Measurements from ENCODE around the gene CHAF1B. TPM values are rescaled to one million over a fixed set of nuclear protein-coding genes. Genes with fewer than 3 reads are reported as not detected.

Gene CHAF1B
- total RNA-seq, 1 experiment from 2014 or later, result 16.6 TPM

DNA sequence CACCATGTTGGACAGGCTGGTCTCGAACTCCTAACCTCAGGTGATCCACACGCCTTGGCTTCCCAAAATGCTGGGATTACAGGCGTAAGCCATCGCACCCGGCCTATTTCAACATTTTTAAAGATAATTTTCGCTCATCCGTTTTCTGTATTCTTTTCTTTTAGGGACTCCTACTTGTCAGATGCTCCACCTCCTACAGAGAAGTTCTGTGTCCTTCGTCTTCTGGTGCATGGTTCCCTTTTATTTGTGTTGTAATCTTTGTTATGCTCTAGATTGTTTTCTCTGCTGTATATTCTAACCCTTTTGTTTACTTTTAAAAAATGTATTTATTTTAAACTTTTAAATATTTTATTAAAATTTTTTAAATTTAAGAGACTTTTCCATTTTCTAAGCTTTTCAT is 66.3 kb downstream of the CHAF1B start:
- Histone ChIP-seq H3K4me3 (no peak overlapping the region), H3K36me3 (no peaks in the 10 kb centered on the region), H3K27me3 (replicated peaks) (no peaks in the 10 kb centered on the region), H3K27ac (no peak overlapping the region), H3K4me1 (replicated peaks) (no peaks in the 10 kb centered on the region), H3K9me3 (replicated peaks) (no peaks in the 10 kb centered on the region)
- DNase-seq (ENCODE audit: low read depth in 1 of 2, low spot score in 2 of 2), result no peak

DNA sequence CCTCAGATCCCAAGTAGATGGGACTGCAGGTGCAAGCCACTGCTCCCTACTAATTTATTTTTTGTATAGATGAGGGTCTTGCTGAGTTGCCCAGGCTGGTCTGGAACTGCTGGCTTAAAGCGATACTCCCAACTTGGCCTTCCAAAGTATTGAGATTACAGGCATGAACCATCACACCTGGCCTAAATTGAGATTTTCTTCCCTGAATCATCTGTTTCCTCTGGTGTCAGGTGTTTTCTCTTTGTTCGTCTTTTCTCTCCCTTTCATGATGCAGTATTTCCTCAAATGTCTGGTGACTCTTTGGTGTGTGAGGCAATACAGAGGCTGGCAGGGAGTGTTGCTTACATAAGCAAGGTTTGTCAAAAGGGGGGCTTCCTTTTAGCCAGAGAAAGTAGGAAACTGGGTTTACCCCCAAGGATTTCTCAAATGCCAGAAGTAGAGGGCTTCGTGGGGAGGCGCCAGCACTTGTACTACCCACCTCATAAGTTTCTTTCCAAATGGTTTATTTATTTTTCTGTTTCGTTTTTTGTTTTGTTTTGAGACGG is 67.2 kb downstream of the CHAF1B start:
- H3K27me3 ChIP-seq (replicated peaks), result no peaks in the 10 kb centered on the region
- DNase-seq (ENCODE audit: low read depth in 1 of 2, low spot score in 2 of 2), result no peak
- no peaks in the 10 kb centered on the region for H3K36me3 ChIP-seq
- H3K4me3 ChIP-seq, result no peak overlapping the region
- no peaks in the 10 kb centered on the region for H3K9me3 ChIP-seq (replicated peaks)
- H3K4me1 ChIP-seq (replicated peaks), result no peaks in the 10 kb centered on the region
- H3K27ac ChIP-seq, result no peak overlapping the region

DNA sequence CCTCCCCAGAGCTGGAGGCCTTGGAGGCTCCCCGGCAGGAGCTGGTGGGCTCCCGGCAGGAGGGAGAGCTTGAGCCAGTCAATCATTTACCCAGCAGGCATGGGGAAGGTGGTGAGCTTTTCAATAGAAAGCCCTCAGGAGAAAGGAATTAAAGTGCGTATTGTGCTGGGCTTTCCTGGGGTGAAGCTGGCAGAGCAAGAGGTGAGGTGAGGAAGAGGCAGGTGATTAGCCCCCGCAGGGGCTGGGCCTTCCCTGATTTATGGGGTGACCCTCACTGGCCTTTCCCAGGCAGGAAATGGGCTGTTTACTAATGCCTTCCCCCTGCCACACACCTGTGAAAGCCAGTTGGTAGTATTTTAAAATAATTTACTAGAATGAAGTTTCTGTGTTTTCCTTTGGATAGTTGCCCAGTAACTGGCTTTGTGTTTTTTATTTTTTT is 68.9 kb downstream of the CHAF1B start:
- Histone ChIP-seq H3K4me3 (no peak overlapping the region), H3K27me3 (replicated peaks) (no peaks in the 10 kb centered on the region), H3K4me1 (replicated peaks) (no peaks in the 10 kb centered on the region), H3K27ac (no peak overlapping the region), H3K36me3 (no peaks in the 10 kb centered on the region), H3K9me3 (replicated peaks) (no peaks in the 10 kb centered on the region)
- DNase-seq (ENCODE audit: low read depth in 1 of 2, low spot score in 2 of 2), result no peak

DNA sequence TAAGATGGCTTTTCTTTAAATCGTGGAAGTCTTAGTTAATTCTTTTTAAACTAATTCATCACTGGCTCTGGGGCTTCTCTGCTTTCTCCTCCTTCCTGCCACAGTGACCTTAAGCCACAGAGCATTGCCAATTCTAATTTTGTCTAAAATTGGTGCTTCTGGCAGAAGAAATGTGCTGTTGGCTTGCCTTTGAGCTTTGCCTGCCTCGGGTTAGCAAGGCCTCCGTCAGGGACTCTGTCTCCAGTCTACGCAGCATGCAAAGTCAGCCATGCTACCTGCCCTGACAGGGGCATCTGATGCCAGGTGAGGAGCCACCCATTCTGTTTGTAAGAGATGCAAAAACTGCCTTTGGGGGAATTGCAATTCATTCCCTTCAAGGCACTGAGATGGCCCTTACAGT is 69.5 kb downstream of the CHAF1B start:
- Histone ChIP-seq H3K27ac (no peak overlapping the region), H3K36me3 (no peaks in the 10 kb centered on the region), H3K4me3 (no peak overlapping the region), H3K4me1 (replicated peaks) (no peaks in the 10 kb centered on the region), H3K9me3 (replicated peaks) (no peaks in the 10 kb centered on the region), H3K27me3 (replicated peaks) (no peaks in the 10 kb centered on the region)
- DNase-seq (ENCODE audit: low read depth in 1 of 2, low spot score in 2 of 2), result no peak

DNA sequence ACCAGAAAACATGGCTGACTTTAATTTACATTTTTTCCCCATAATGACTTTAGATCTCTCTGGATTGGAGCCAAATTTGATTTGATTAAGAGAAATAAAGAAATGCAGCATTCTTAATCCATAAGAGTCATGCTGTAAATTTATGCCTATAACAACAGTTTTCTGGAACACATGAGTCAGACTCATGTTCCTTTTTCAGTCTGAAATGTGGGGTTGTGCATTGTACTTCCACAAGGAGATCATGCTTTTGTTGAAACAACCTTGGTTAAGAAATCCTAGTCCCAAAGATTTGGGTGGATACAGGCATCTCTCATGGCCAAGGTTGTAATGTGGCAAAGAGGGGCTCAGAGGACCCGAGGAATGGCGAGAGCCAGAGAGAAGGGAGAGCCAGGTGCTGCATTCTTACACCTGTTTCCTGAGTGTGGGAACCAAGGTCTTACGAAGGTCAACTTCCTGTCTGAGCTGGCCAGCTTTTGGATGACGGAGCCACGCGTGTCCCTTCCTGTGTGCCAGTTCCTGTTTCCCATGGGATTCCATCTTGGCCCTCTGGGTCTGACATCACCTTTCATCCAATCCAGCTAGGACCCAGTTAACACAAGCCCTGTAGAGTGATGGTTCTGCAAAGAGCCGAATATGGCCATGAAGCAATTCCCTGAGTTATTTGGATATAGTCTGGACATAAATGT is 71.7 kb downstream of the CHAF1B start:
- H3K27ac ChIP-seq, result no peak overlapping the region
- H3K9me3 ChIP-seq (replicated peaks), result no peaks in the 10 kb centered on the region
- no peak for DNase-seq (ENCODE audit: low read depth in 1 of 2, low spot score in 2 of 2)
- no peaks in the 10 kb centered on the region for H3K36me3 ChIP-seq
- H3K27me3 ChIP-seq (replicated peaks), result no peaks in the 10 kb centered on the region
- no peak overlapping the region for H3K4me3 ChIP-seq
- H3K4me1 ChIP-seq (replicated peaks), result no peaks in the 10 kb centered on the region

DNA sequence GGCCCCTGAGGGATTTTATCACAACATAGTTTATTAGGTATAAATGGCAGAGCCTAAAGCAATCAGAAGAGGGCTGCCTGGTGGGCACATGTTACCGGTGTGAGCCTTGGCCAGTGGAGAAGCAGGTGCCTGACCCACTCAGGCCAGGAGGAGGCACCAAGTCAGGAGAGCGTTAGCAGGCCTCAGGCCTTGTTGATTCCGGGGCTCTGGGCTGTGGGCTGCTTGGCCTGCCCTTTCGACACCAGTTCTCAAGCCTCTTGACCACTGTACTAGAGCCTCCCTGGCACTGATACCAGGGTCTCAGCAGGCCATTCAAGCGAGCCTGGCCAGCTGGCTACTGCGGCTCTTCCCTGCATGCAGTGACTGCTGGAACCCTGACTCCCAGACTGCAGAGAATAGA is 73.9 kb downstream of the CHAF1B start:
- Histone ChIP-seq H3K27me3 (replicated peaks) (no peaks in the 10 kb centered on the region), H3K9me3 (replicated peaks) (no peaks in the 10 kb centered on the region), H3K36me3 (no peaks in the 10 kb centered on the region), H3K27ac (no peak overlapping the region), H3K4me1 (replicated peaks) (no peaks in the 10 kb centered on the region), H3K4me3 (no peak overlapping the region)
- no peak for DNase-seq (ENCODE audit: low read depth in 1 of 2, low spot score in 2 of 2)

DNA sequence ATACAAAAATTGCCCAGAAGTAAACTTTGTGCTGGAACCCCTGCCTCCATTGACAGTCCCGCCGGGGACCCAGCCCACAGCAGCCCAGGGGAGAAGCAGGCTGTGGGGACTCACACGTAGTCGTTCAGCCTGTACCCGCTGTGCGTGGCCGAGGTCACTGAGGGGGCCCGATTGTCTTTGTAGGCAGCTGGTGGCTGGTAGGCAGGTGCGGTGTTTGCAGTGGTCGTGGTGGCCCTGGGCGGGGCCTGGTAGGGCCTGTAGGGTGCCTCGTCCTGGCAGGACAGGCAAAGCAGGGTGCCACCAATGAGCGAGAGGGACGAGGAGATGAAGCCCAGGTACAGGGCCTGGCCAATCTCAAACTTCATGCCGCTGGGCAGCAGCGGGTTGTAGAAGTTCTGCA is 75.7 kb downstream of the CHAF1B start:
- no peaks in the 10 kb centered on the region for H3K27me3 ChIP-seq (replicated peaks)
- H3K4me1 ChIP-seq (replicated peaks), result no peaks in the 10 kb centered on the region
- H3K4me3 ChIP-seq, result no peak overlapping the region
- H3K9me3 ChIP-seq (replicated peaks), result no peaks in the 10 kb centered on the region
- DNase-seq (ENCODE audit: low read depth in 1 of 2, low spot score in 2 of 2), result no peak
- no peak overlapping the region for H3K27ac ChIP-seq
- H3K36me3 ChIP-seq, result no peaks in the 10 kb centered on the region

DNA sequence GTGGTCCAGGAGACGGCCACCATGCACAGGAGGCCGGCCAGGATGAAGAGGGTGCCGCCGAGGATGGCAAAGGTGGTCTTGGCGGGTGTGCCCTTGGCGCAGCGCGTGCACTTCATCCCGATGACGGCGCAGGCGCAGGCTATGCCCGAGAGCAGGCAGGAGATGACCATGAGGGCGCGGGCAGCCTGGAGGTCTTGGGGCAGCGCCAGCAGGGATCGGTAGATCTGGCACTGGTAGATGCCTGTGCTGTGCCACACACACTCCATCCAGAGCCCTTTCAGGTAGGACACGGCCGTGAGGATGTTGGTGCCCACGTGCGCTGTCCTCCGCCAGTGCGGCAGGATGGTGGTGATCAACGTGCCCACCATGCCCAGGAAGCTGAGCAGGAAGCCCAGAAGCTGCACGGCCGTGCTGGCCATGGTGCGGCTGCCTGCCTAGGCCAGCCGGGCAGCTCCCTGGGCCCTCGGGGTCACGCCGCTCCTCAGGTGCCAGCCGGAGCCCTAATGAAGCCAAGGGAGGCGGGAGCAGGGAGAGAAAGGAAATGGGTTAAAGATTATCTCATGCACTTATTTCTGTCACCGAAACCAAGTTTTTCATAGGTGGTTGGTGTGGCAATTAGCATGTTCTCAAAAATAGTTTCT is 76.2 kb downstream of the CHAF1B start:
- DNase-seq (ENCODE audit: low read depth in 1 of 2, low spot score in 2 of 2), result no peak
- Histone ChIP-seq H3K36me3 (no peaks in the 10 kb centered on the region), H3K27me3 (replicated peaks) (no peaks in the 10 kb centered on the region), H3K9me3 (replicated peaks) (no peaks in the 10 kb centered on the region), H3K27ac (no peak overlapping the region), H3K4me3 (no peak overlapping the region), H3K4me1 (replicated peaks) (no peaks in the 10 kb centered on the region)

DNA sequence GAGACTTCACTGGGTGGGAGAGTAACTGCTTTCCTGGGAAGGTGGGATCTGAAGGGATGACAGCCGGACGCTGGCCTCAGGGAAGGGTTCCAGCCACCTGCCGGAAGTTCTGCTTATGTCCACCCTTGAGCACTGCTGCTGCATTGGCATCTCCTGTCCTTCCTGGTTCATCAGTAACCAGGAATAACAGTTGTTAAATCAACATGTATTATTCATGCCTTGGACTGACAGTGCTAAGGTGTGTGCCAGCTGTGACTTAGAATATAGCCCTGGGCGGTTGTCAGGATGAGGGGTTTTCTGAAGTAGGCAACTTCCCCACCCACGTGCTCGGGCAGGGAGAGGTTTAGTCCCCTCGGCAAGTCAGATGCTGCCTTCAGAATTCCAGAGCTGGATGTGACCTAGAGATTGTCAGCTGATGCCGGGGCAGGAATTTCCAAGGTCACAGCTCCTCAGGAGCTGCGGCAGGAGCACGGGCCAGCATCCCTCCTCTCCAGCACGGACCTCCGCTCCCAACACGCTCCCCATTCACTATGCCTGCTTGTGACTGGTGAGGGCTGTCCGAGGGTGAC is 76.8 kb downstream of the CHAF1B start:
- no peak overlapping the region for H3K27ac ChIP-seq
- no peaks in the 10 kb centered on the region for H3K36me3 ChIP-seq
- H3K4me1 ChIP-seq (replicated peaks), result no peaks in the 10 kb centered on the region
- H3K9me3 ChIP-seq (replicated peaks), result no peaks in the 10 kb centered on the region
- H3K27me3 ChIP-seq (replicated peaks), result no peaks in the 10 kb centered on the region
- H3K4me3 ChIP-seq, result no peak overlapping the region
- DNase-seq (ENCODE audit: low read depth in 1 of 2, low spot score in 2 of 2), result no peak

DNA sequence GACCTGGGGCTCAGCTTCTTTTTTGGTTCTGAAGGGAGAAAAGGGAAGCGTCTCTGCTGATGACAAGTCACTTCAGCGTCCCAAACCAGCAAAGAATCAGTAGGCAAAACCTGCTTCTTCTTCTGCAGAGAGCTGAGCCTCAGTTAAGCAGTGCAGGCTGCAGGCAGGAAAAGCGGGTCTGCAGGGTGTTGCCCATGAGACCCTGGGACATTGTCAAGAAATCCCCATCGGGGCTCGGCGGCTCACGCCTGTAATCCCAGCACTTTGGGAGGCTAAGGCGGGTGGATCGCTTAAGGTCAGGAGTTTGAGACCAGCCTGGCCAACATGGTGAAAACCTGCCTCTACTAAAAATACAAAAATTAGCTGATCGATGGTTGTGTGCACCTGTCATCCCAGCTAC is 78.0 kb downstream of the CHAF1B start:
- Histone ChIP-seq H3K27ac (no peak overlapping the region), H3K4me1 (replicated peaks) (no peaks in the 10 kb centered on the region)

DNA sequence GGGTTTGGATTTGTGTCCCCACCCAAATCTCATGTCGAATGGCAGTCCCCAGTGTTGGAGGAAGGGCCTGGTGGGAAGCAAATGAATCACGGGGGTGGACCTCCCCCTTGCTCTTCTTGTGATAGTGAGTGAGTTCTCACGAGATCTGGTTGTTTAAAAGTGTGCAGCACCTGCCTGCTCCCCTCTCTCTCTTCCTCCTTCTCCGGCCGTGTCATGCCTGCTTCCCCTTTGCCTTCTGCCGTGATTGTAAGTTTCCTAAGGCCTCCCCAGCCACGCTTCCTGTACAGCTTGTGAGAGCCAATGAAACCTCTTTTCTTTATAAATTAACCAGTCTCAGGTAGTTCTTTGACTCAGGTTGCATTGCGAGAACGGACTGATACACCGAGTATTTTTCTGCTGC is 78.8 kb downstream of the CHAF1B start:
- no peak for DNase-seq (ENCODE audit: low read depth in 1 of 2, low spot score in 2 of 2)
- Histone ChIP-seq H3K4me1 (replicated peaks) (no peaks in the 10 kb centered on the region), H3K4me3 (no peak overlapping the region), H3K27me3 (replicated peaks) (no peaks in the 10 kb centered on the region), H3K9me3 (replicated peaks) (no peaks in the 10 kb centered on the region), H3K36me3 (no peaks in the 10 kb centered on the region), H3K27ac (no peak overlapping the region)

More for the DNA sequence above, 78.0 kb downstream of the CHAF1B start:
- no peaks in the 10 kb centered on the region for H3K9me3 ChIP-seq (replicated peaks)
- no peaks in the 10 kb centered on the region for H3K36me3 ChIP-seq
- H3K4me3 ChIP-seq, result no peak overlapping the region
- DNase-seq (ENCODE audit: low read depth in 1 of 2, low spot score in 2 of 2), result no peak
- H3K27me3 ChIP-seq (replicated peaks), result no peaks in the 10 kb centered on the region

DNA sequence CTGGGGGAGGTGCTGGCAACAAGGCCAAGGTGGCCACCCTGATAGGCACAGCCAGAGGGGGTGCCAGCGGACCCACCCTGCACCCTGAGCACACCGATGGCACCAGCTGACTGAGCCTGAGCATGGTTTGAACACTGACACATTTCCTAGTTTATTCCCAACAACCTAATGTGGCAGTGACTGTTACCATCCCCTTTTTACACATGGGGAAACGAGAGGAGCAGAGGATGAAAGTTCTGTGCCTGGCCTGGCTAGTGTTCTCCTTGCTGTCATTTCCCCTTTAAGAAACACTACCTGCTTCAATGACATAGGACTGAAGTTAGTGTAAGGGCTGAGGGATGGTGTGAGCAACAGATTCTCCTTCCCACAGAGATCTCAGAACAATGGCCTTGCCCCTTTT is 79.4 kb downstream of the CHAF1B start:
- Histone ChIP-seq H3K9me3 (replicated peaks) (no peaks in the 10 kb centered on the region), H3K36me3 (no peaks in the 10 kb centered on the region), H3K4me3 (no peak overlapping the region), H3K4me1 (replicated peaks) (no peaks in the 10 kb centered on the region), H3K27ac (no peak overlapping the region), H3K27me3 (replicated peaks) (no peaks in the 10 kb centered on the region)
- DNase-seq (ENCODE audit: low read depth in 1 of 2, low spot score in 2 of 2), result no peak

DNA sequence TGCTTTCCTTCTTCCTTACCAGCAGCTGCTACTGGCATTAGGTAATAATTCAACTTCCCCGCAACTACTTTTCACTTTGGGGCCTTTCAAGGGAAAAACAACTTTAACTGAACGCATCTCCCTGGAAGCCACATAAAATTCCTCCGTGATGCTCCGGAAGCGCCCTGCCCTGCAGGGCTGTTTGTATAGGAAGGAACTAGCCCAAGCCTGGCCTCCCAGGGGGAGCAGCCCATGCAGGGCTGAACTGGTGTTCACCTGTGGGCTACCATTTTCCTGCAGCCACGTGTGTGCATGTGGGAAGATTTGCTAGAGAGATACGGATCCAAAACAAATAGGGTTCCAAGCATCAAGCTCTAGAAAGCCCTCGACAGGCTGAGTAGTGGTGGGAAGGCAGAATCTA is 80.3 kb downstream of the CHAF1B start:
- Histone ChIP-seq H3K9me3 (replicated peaks) (no peaks in the 10 kb centered on the region), H3K4me1 (replicated peaks) (no peaks in the 10 kb centered on the region), H3K4me3 (no peak overlapping the region), H3K27me3 (replicated peaks) (no peaks in the 10 kb centered on the region), H3K36me3 (no peaks in the 10 kb centered on the region), H3K27ac (no peak overlapping the region)
- DNase-seq (ENCODE audit: low read depth in 1 of 2, low spot score in 2 of 2), result no peak

DNA sequence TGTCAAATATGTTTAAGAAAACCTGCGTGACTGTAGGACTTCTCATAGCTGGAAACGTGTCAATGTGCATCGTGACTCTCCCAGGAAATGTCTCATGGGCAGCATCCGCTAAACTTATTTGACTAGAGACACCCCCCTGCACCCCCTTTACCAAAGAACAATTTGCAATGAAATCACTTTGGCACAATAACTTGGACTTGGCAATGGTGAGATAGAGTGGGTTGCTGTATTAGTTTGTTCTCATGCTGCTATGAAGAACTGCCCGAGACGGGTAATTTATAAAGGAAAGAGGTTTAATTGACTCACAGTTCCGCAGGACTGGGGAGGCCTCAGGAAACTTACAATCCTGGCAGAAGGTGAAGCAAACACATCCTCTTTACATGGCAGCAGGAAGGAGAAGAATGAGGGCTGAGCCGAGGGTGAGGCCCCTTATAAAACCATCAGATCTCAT is 80.9 kb downstream of the CHAF1B start:
- no peak overlapping the region for H3K27ac ChIP-seq
- no peaks in the 10 kb centered on the region for H3K27me3 ChIP-seq (replicated peaks)
- no peaks in the 10 kb centered on the region for H3K36me3 ChIP-seq
- H3K4me3 ChIP-seq, result no peak overlapping the region
- peaks cover 4% of the 10 kb centered on the region for H3K4me1 ChIP-seq (replicated peaks)
- DNase-seq (ENCODE audit: low read depth in 1 of 2, low spot score in 2 of 2), result no peak
- no peaks in the 10 kb centered on the region for H3K9me3 ChIP-seq (replicated peaks)
